Kidney tubule cell (primary cell): ENCODE measurements around the gene VAT1L.

Experiments used
- DNase-seq: peaks from one replicate; pipeline ENCODE4 v3.0.0-alpha.2; 2018; ENCODE audit warnings: low spot score

VAT1L gene

GRCh38 chr16:77995843-77996455, 207.6 kb downstream of the VAT1L start:
- no peak for DNase-seq

- DNase-seq: no peak
These were observed 210.1 kb downstream of the VAT1L start for GRCh38 chr16:77998350-77999023.

GRCh38 chr16:78001451-78002025, 213.2 kb downstream of the VAT1L start:
- DNase-seq: no peak

- peak; percentile 83 for DNase-seq
These were observed 214.7 kb downstream of the VAT1L start for GRCh38 chr16:78002915-78003538.

GRCh38 chr16:78004517-78004916, 216.2 kb downstream of the VAT1L start:
- DNase-seq: peak; percentile 14

GRCh38 chr16:78005881-78006280, 217.5 kb downstream of the VAT1L start:
- no peak for DNase-seq

GRCh38 chr16:78007121-78007520, 218.8 kb downstream of the VAT1L start:
- DNase-seq: no peak

GRCh38 chr16:78022347-78023060, 234.1 kb downstream of the VAT1L start, which contains the start of gene CLEC3A:
Gene CLEC3A, plus strand, starts transcription at chr16:78022548. Its CDS starts 79 bp downstream, at chr16:78022627.
- no peak for DNase-seq

GRCh38 chr16:78024159-78024558, 235.8 kb downstream of the VAT1L start:
- DNase-seq: no peak

GRCh38 chr16:78025631-78026030, 237.3 kb downstream of the VAT1L start:
- DNase-seq: no peak

GRCh38 chr16:78028018-78028417, 239.7 kb downstream of the VAT1L start:
- no peak for DNase-seq
